IgD-negative memory B cell (primary cell): ENCODE data around the gene SDHB. TPM values are rescaled to one million over a fixed set of nuclear protein-coding genes. Genes with fewer than 3 reads are reported as not detected.
A peak's percentile ranks its signal among the peaks of the same experiment; 100 is the strongest.
"Not testable (repeated sequence)": the region's sequence is repeated elsewhere in the genome, so short reads cannot be mapped to it uniquely, and the experiment has no call there.

Source experiments
- H3K27ac Mint-ChIP-seq, 3 donors: one replicate each; pipeline ENCODE4 v1.8.0; 2020 to 2022; ENCODE audit warnings: mild to moderate bottlenecking in 3 of 3, mixed read lengths in 3 of 3, moderate library complexity in 1 of 3
- H3K27me3 Mint-ChIP-seq: one replicate; pipeline ENCODE4 v1.8.0; 2021; ENCODE audit warnings: mixed read lengths
- H3K36me3 Mint-ChIP-seq: one replicate; pipeline ENCODE4 v1.8.0; 2020; ENCODE audit warnings: mild to moderate bottlenecking, mixed read lengths
- H3K4me1 Mint-ChIP-seq, 3 donors: one replicate each; pipeline ENCODE4 v1.8.0; 2020 to 2022; ENCODE audit warnings: mixed read lengths in 3 of 3, mild to moderate bottlenecking in 1 of 3
- H3K4me3 Mint-ChIP-seq, 4 donors: one replicate each; pipeline ENCODE4 v1.8.0; 2020 to 2022; ENCODE audit warnings: mild to moderate bottlenecking in 4 of 4, mixed read lengths in 4 of 4, moderate library complexity in 3 of 4
- H3K9me3 Mint-ChIP-seq, 3 donors: one replicate each; pipeline ENCODE4 v1.8.0; 2020 to 2021; ENCODE audit warnings: mixed read lengths in 3 of 3, mild to moderate bottlenecking in 1 of 3
- polyA plus RNA-seq: library from polyadenylated mRNA; unstranded; fragments of 300-500 nt; fragmentation: Illumina TruSeq; gene quantifications from one replicate; pipeline ENCODE4 v1.2.3, GENCODE V29; 2021

SDHB gene
- polyA plus RNA-seq, 1 donor from 2014 or later: 137 TPM

DNA sequence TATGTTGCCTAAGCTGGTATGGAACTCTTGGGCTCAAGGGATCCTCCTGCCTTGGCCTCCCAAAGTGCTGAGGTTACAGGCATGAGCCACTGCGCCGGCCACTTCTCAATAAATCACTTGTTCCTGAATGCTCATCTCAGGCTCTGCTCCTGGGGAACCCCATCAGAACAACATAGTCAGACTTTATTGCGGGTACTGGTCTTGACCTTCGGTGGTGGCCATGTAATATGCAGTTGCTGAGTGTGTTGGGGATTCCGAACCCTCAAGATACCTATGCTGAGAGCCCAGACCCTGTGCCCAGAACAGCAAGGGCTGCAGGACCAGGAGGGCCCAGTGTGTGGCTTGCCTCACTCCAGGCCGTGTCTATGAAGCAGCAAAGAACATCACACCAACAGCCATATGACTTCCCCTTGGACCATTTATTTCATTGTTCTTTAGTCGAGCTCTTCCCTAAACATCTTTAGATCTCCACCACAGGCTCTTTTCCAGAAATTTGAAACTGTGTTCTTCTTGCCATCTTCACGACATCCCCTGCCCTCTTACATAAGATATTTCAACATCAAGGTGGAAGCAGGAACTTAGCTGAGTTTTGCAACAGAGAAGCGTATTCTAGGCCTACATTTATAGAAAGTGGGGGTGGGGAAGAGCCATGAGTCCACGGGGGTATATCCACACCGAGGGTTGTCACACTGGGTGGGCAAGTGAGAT lies 12.7 kb upstream of the SDHB start:
- no peak overlapping the region for H3K27ac Mint-ChIP-seq
- no peaks in the 10 kb centered on the region for H3K9me3 Mint-ChIP-seq
- H3K4me1 Mint-ChIP-seq: peaks cover 0 to 2% (median 0%) of the 10 kb centered on the region in 3 donors
- H3K4me3 Mint-ChIP-seq: no peak overlapping the region
- peaks cover 2% of the 10 kb centered on the region for H3K27me3 Mint-ChIP-seq
- peaks cover 1% of the 10 kb centered on the region for H3K36me3 Mint-ChIP-seq

DNA sequence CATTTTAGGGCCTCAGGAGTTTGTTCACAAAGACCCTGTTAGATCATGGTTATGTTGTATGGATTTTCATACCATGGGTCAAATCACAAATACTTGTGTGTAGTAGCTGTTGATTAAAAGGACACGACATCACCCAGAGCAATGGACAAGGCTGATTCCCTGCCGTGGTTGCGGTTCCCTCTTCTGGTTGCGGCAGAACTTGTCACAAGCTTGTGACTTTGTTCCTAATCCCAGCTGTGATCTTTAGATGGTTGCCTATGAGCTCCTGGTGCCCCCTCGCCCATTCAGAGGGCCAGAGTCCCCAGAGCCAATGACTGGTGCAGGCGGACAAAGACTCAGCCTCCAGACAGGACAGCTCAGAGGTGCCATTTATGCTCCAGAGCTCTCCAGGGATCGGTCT lies 11.8 kb upstream of the SDHB start:
- Mint-ChIP-seq H3K4me3 (no peak overlapping the region), H3K27me3 (peaks cover 2% of the 10 kb centered on the region), H3K4me1 (peaks cover under 1 to 2% (median under 1%) of the 10 kb centered on the region in 3 donors), H3K36me3 (peaks cover 1% of the 10 kb centered on the region), H3K9me3 (no peaks in the 10 kb centered on the region), H3K27ac (no peak overlapping the region)

DNA sequence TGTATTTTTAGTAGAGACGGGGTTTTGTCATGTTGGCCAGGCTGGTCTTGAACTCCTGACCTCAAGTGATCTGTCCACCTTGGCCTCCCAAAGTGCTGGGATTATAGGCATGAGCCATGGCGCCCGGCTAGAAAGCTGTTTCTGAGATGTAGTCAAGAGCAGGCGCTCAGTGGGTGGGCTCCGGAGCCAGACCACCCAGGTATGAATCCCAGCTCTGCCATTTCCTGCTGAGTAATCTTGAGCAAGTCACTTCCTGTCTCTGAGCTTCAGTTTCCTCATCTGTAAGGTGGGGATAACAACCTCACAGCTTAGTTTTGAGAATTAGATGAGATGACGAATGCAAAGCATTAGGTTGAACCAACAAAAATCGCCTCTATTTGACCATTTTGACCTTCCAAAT lies 8.9 kb upstream of the SDHB start:
- not testable (repeated sequence) for H3K27me3 Mint-ChIP-seq, H3K36me3 Mint-ChIP-seq, H3K4me3 Mint-ChIP-seq, H3K27ac Mint-ChIP-seq, H3K9me3 Mint-ChIP-seq
- H3K4me1 Mint-ChIP-seq: peaks cover 12% of the 10 kb centered on the region in 3 donors

DNA sequence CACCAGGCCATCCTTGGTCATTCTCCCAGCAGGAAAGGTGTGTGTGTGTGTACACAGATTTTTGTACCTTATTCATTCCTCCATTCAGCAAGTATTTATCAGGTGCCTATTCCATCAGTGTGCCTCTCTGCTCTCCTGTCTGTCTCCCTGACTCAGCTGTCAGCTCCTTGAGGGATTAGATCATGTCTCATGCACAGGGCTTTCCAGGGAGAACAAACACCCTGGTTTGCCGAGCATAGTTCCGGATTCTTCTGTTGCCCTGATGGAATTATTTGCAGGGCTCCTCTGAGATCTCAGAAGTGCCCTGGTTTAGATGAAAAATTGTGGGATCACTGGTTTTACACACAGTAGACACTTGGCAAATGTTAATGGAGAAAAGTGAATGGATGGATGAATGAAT lies 8.1 kb upstream of the SDHB start:
- no peaks in the 10 kb centered on the region for H3K9me3 Mint-ChIP-seq
- peaks cover 12% of the 10 kb centered on the region in 3 donors for H3K4me1 Mint-ChIP-seq
- H3K27ac Mint-ChIP-seq: no peak overlapping the region
- peaks cover 1% of the 10 kb centered on the region for H3K36me3 Mint-ChIP-seq
- peaks cover 3% of the 10 kb centered on the region for H3K27me3 Mint-ChIP-seq
- peak overlapping the region in 1 of 4 donors; percentile 32 for H3K4me3 Mint-ChIP-seq

DNA sequence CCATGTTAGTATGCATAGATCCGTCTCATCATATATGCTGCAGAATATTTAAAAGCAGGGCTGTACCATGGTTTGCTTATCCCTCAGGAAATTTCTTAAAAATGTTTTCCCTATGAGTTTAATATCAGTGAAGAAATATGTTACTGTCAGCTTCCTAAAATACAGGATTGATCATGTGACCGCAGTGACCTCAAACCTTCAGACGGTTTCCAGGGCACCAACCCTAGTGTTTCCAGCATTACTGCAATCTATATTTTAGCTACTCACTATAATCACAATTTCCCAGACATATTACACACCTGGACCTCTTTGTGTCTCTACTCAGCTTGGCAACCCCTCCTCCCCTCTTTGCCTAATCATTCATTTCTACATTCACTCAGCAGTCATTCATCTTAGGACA lies 7.7 kb upstream of the SDHB start:
- no peak overlapping the region for H3K27ac Mint-ChIP-seq
- peaks cover 12% of the 10 kb centered on the region in 3 donors for H3K4me1 Mint-ChIP-seq
- peaks cover 3% of the 10 kb centered on the region for H3K27me3 Mint-ChIP-seq
- peaks cover 1% of the 10 kb centered on the region for H3K36me3 Mint-ChIP-seq
- H3K9me3 Mint-ChIP-seq: no peaks in the 10 kb centered on the region
- peak overlapping the region in 1 of 4 donors; percentile 32 for H3K4me3 Mint-ChIP-seq

DNA sequence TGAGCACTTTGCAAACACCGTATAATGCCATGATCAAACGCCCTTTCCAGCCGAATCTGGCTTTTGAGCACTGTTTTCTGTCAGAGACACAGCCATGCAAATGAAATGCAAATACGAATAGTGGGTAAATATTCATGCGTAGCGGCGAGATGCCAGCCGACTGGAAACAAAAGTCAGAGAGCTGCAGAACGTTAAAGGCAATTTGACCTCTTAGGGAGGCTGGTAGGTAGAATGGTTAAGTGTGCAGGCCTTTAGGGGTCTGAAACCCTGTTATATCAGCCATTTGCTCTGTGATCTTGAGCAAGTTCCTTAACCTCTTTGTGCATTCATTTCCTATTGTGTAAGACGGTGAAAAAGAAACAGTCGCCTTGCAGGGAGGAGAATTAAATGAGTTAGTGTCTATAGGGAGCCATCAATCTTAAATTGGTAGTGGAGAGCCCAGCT lies 6.5 kb upstream of the SDHB start:
- H3K4me1 Mint-ChIP-seq: peaks cover 12% of the 10 kb centered on the region in 3 donors
- peak overlapping the region in 3 of 4 donors; percentile 16 to 58 (median 41) for H3K4me3 Mint-ChIP-seq
- H3K27ac Mint-ChIP-seq: no peak overlapping the region
- H3K27me3 Mint-ChIP-seq: peaks cover 3% of the 10 kb centered on the region
- peaks cover 1% of the 10 kb centered on the region for H3K36me3 Mint-ChIP-seq
- H3K9me3 Mint-ChIP-seq: no peaks in the 10 kb centered on the region

DNA sequence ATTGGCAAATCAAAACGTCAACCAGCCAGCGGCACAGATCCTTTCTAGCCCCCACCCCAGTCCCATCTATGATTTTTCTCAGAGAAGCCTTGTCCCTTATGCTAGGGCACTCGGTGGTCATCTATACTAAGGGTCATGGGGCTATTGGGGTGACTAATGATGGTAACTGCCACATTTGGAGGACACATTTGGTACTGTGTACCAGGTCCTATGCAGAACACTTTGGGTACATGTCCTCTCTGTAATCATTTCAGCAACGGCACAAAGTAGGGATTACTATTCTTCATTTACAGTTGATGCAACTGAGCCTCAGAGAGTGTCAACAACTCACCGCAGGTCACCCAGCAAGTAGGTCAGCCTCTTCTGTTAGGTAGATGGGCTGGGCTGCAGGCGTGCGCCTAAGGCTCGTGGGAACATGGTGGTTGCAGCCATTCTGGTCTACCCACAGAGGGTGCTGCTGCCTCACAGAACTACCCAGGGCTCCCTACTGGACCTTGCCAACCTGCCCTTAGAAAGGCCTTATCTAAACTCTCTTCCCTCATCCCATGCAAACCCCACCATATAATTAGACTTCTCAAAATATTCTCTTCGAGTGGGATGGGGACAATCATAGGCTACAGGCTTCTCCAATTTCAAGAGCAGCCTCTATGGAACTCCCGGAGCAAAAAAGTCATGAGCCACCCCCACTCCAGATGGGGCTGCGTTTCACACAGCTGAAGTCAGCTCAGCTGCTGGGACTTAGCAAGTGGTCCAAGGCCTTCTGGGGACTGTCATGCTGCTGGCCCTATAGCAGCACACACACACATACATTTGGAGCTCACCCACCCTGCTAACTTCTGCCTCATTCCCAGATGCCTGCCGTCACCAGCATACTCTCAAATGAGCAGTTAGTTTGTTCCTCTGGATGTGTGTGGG lies 5.8 kb upstream of the SDHB start:
- H3K27me3 Mint-ChIP-seq: peaks cover 3% of the 10 kb centered on the region
- H3K9me3 Mint-ChIP-seq: no peaks in the 10 kb centered on the region
- H3K36me3 Mint-ChIP-seq: peaks cover 1% of the 10 kb centered on the region
- H3K27ac Mint-ChIP-seq: no peak overlapping the region
- H3K4me3 Mint-ChIP-seq: peak overlapping the region in 3 of 4 donors; percentile 16 to 73 (median 58)
- H3K4me1 Mint-ChIP-seq: peaks cover 12% of the 10 kb centered on the region in 3 donors

DNA sequence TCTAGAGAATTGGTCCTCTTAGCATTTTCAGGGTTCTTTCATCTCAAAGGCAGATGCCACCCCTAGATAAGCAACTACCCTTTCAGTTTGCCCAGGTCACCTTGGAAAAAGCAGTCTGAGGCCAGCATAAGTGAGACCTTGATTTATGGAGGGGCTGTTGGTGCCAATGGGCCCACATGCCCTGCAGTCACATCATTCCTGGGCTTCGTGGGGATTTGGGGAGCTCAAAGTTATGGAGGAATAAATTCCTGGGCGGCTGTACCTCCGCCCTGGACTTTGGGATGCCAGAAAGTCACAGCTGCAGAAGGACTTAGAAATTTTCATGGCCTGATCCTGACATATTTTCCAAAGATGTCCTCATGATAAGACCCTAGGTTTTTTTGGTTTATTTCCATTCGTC lies 2.7 kb upstream of the SDHB start:
- Mint-ChIP-seq H3K36me3 (no peaks in the 10 kb centered on the region), H3K4me3 (peak overlapping the region in 1 of 4 donors; percentile 66), H3K27ac (peak overlapping the region in 1 of 3 donors; percentile 34), H3K9me3 (no peaks in the 10 kb centered on the region), H3K27me3 (peaks cover 1% of the 10 kb centered on the region), H3K4me1 (peaks cover 18 to 28% (median 23%) of the 10 kb centered on the region in 3 donors)

DNA sequence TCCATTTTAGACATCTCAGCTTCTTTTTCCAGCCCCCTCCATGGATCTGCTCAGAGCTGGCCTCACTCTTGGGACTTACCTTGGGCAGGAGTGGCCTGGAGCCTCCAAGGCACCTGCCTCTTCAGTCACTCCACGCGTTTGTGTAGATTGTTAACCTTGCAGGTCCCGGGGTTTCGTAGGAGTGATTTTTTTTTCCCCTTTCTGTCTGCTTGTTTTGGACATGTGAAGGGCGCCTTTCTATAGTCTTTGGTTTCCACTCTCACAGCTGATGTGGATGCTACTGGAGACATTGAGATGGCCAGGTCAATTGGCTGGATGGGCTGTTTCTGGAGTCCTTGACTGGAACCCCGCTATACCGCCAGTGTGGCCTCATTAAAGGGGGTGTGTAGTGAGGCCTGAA lies 2.0 kb upstream of the SDHB start:
- Mint-ChIP-seq H3K9me3 (no peaks in the 10 kb centered on the region), H3K4me3 (peak overlapping the region in 2 of 4 donors; percentile 17 to 66), H3K36me3 (no peaks in the 10 kb centered on the region), H3K27ac (peak overlapping the region in 1 of 3 donors; percentile 34), H3K4me1 (peaks cover 23 to 35% (median 29%) of the 10 kb centered on the region in 3 donors), H3K27me3 (peaks cover 1% of the 10 kb centered on the region)

DNA sequence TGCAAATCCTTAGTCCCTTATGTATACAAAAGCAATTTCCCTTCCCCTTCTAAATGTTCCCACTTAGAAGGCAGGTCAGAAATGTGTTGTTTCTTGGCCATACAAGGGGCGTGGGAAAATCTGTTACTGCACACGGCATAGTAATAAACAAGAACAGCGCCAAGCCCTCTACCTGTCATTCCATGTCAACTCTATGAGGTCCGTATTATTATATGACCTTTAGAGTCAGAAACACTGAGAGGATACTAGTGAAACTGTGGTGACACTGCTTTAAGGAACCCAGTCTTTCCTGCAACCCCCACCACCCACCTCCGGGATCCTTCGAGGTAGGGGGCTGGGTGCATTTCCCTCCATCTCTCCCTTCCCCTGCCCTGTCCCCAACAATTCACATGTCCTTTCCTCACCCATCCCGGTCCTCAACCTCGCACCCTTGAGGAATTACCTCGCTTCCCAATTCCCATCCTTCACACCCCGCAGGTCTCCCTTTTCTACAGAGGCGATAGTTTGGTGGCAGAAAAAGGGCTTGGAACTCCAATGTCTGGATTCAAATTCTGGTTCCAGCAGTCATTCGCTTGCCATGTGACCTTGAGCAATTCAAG lies 647 bp downstream of the SDHB start:
- H3K36me3 Mint-ChIP-seq: no peaks in the 10 kb centered on the region
- peak overlapping the region; percentile 99 for H3K4me3 Mint-ChIP-seq

DNA sequence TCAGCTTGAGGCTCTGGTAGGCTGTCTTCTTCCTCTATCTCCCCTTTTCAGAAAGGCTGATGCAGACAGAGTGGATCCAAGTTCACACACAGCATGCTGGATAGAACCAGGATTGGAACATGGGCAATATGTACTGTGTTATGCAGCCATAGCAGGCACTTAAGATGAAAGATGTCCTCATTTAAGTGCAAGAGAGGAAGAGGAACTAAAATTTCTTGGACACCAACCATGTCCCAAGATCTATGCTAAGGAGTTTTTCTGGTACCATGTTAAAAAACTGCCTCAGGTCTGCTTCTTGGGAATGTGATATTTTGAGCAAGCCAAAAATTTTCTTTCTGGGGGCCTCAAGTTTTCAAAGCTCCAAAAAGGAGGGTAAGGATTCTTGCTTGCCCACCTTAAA lies 1.2 kb downstream of the SDHB start:
- Mint-ChIP-seq H3K4me1 (peaks cover 17 to 25% (median 17%) of the 10 kb centered on the region in 3 donors), H3K4me3 (peak overlapping the region; percentile 33 to 99 (median 68)), H3K36me3 (no peaks in the 10 kb centered on the region), H3K9me3 (no peaks in the 10 kb centered on the region), H3K27ac (peak overlapping the region in 1 of 3 donors; percentile 95), H3K27me3 (no peaks in the 10 kb centered on the region)

More for the DNA sequence above, 647 bp downstream of the SDHB start:
- peaks cover 16 to 25% (median 17%) of the 10 kb centered on the region in 3 donors for H3K4me1 Mint-ChIP-seq
- no peaks in the 10 kb centered on the region for H3K9me3 Mint-ChIP-seq
- peaks cover 1% of the 10 kb centered on the region for H3K27me3 Mint-ChIP-seq
- peak overlapping the region; percentile 95 to 98 (median 96) for H3K27ac Mint-ChIP-seq

DNA sequence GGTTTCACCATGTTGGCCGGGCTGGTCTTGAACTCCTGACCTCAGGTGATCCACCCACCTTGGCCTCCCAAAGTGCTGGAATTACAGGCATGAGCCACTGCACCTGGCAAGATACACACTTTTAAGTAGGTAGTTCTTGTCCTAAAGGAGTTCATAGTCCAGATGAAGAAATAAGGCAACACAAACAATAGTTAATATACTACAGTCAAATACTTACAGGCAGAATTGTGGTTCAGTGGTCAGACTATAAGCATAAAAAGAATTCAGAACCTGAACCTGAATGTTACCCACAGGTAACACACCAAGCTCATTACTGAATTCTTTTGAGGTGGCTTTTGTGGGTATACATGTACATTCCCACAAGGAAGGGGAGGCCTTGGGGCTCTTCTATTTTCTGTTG lies 1.8 kb downstream of the SDHB start:
- H3K4me1 Mint-ChIP-seq: peaks cover 17 to 25% (median 17%) of the 10 kb centered on the region in 3 donors
- H3K27me3 Mint-ChIP-seq: no peaks in the 10 kb centered on the region
- peak overlapping the region in 2 of 4 donors; percentile 38 to 99 for H3K4me3 Mint-ChIP-seq
- peak overlapping the region in 1 of 3 donors; percentile 95 for H3K27ac Mint-ChIP-seq
- no peaks in the 10 kb centered on the region for H3K36me3 Mint-ChIP-seq
- no peaks in the 10 kb centered on the region for H3K9me3 Mint-ChIP-seq

DNA sequence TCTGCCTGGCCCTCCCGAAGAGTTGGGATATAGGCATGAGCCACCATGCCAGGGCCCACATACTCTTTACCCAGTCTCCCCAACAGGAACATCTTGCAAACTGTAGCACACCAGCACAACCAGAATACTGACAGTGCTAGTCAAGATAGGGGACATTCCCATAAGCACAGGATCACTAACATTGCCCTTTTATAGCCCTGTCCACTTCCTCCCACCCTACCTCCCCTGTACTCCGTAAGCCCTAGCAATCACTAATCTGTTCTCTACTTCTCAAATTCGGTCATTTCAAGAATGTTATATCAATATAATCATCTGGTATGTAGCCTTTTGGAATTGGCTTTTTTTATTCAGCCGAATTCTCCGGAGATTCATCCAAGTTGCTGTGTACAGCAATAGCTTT lies 5.9 kb downstream of the SDHB start:
- no peak overlapping the region for H3K27ac Mint-ChIP-seq
- no peaks in the 10 kb centered on the region for H3K36me3 Mint-ChIP-seq

DNA sequence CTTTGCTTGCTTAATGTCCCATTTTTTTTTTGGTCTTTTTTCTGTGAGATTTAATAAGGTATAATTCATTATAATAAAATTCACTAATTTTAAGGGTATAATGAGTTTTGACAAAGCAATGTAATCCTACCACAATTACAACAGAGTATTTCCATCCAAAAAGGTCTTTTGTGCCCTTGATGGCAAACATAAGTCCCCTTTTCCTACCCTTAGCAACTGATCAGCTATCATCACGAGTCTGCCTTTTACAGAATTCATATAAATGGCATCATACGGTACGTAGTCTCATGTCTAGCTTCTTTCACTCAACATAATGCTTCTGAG lies 7.5 kb downstream of the SDHB start:
- H3K27me3 Mint-ChIP-seq: no peaks in the 10 kb centered on the region
- peak overlapping the region in 2 of 4 donors; percentile 94 to 95 for H3K4me3 Mint-ChIP-seq
- no peaks in the 10 kb centered on the region for H3K9me3 Mint-ChIP-seq
- H3K4me1 Mint-ChIP-seq: peaks cover 20 to 23% (median 23%) of the 10 kb centered on the region in 3 donors
- H3K36me3 Mint-ChIP-seq: no peaks in the 10 kb centered on the region
- H3K27ac Mint-ChIP-seq: peak overlapping the region in 2 of 3 donors; percentile 77 to 92

More for the DNA sequence above, 5.9 kb downstream of the SDHB start:
- H3K9me3 Mint-ChIP-seq: no peaks in the 10 kb centered on the region
- H3K4me3 Mint-ChIP-seq: no peak overlapping the region
- no peaks in the 10 kb centered on the region for H3K27me3 Mint-ChIP-seq
- H3K4me1 Mint-ChIP-seq: peaks cover 27 to 32% (median 29%) of the 10 kb centered on the region in 3 donors
